ENCODE measurements around the gene SNRPA1.

DNA sequence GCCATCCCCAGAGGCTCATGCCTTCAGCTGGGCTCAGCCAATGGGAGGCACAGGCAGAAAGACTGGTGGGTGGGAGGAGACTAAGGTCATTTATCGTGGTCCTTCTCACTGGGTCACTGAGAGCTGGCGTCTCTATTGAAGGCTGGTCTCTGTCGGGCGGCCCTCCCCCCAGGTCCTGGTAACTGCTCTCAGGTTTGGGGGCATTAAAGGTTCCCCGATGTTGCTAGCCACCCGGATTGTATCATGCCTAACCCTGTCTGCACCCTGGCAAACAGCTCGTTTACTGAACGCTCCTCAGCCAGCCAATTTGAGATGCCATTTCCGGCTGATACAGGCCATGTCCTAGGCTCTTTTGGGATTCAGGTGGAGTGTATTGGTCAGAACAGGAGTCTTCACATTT is 28.3 kb downstream of the SNRPA1 start:
- TF ChIP-seq GATA2 (IDR thresholded peaks at IDR 0.05; ENCODE audit: low read depth, low read length) (no peak), GATA3 (IDR thresholded peaks at IDR 0.05; ENCODE audit: low read depth, low read length) (no peak)
